Liver (tissue), 9 donors: Measurements from ENCODE around the gene ICAM3. TPM values are rescaled to one million over a fixed set of nuclear protein-coding genes. Genes with fewer than 3 reads are reported as not detected.

Source experiments
- DNase-seq: peaks from one replicate; pipeline ENCODE4 v3.0.0-alpha.2; 2017; ENCODE audit warnings: low spot score
- H3K27ac ChIP-seq, 2 donors: one replicate each; pipeline ENCODE4 v1.7.0; 2013; ENCODE audit warnings: inconsistent platforms in 2 of 2, low read length in 2 of 2, control low read depth in 1 of 2, low read depth in 1 of 2, mild to moderate bottlenecking in 1 of 2
- H3K27me3 ChIP-seq, 4 donors: one replicate each; pipeline versions ENCODE4 v1.6.1 to v1.7.0; 2013; ENCODE audit warnings: low read length in 3 of 4, inconsistent platforms in 1 of 4, mild to moderate bottlenecking in 1 of 4, moderate library complexity in 1 of 4; ENCODE audit not compliant: control insufficient read depth in 4 of 4, insufficient read depth in 4 of 4
- H3K36me3 ChIP-seq, 4 donors: one replicate each; pipeline versions ENCODE4 v1.6.1 to v1.7.0; 2013; ENCODE audit warnings: low read length in 3 of 4, mild to moderate bottlenecking in 3 of 4, low read depth in 1 of 4, moderate library complexity in 1 of 4; ENCODE audit not compliant: control insufficient read depth in 4 of 4, insufficient read depth in 3 of 4
- H3K4me1 ChIP-seq, 4 donors: one replicate each; pipeline versions ENCODE4 v1.6.1 to v1.7.0; 2013; ENCODE audit warnings: low read length in 3 of 4, mild to moderate bottlenecking in 3 of 4, moderate library complexity in 1 of 4; ENCODE audit not compliant: control insufficient read depth in 4 of 4, insufficient read depth in 4 of 4
- H3K4me3 ChIP-seq, 3 donors: one replicate each; pipeline versions ENCODE4 v1.6.1 to v1.7.0; 2013; ENCODE audit warnings: low read length in 3 of 3, control low read depth in 1 of 3, low read depth in 1 of 3, mild to moderate bottlenecking in 1 of 3
- H3K9ac ChIP-seq, 2 donors: one replicate each; pipeline ENCODE4 v1.7.0; 2013; ENCODE audit warnings: low read length in 2 of 2, mild to moderate bottlenecking in 2 of 2, moderate library complexity in 2 of 2, control low read depth in 1 of 2, low read depth in 1 of 2
- H3K9me3 ChIP-seq, 4 donors: one replicate each; pipeline versions ENCODE4 v1.6.1 to v1.7.0; 2013; ENCODE audit warnings: low read length in 3 of 4; ENCODE audit not compliant: control insufficient read depth in 4 of 4
- EGR1 ChIP-seq, 2 donors: IDR thresholded peaks; 2 replicates each; pipeline ENCODE4 v1.6.1; 2016 to 2018; ENCODE audit warnings: antibody characterized with exemption in 2 of 2, low read depth in 2 of 2
- FOXA1 ChIP-seq: IDR thresholded peaks from 2 replicates; pipeline ENCODE4 v1.6.1; 2016; ENCODE audit warnings: antibody characterized with exemption
- HNF4A ChIP-seq, 2 donors: conservative IDR thresholded peaks; 2 replicates each; pipeline ENCODE4 v1.6.1; 2016; ENCODE audit warnings: antibody characterized with exemption in 2 of 2, mild to moderate bottlenecking in 2 of 2
- HNF4G ChIP-seq: IDR thresholded peaks from 2 replicates; pipeline ENCODE4 v1.6.1; 2016; ENCODE audit warnings: antibody characterized with exemption
- JUND ChIP-seq, 2 donors: IDR thresholded peaks; 2 replicates each; pipeline ENCODE4 v1.6.1; 2016; ENCODE audit warnings: antibody characterized with exemption in 2 of 2
- MAX ChIP-seq: IDR thresholded peaks from 2 replicates; pipeline ENCODE4 v1.6.1; 2016; ENCODE audit warnings: antibody characterized with exemption
- NR2F2 ChIP-seq: IDR thresholded peaks from 2 replicates; pipeline ENCODE4 v1.6.1; 2016; ENCODE audit warnings: antibody characterized with exemption
- RAD21 ChIP-seq, 2 donors: IDR thresholded peaks; 2 replicates each; pipeline ENCODE4 v1.6.1; 2016; ENCODE audit warnings: antibody characterized with exemption in 2 of 2, mild to moderate bottlenecking in 2 of 2
- REST ChIP-seq: IDR thresholded peaks from 2 replicates; pipeline ENCODE4 v1.6.1; 2016; ENCODE audit warnings: antibody characterized with exemption, mild to moderate bottlenecking
- RXRA ChIP-seq, 2 donors: IDR thresholded peaks; 2 replicates each; pipeline ENCODE4 v1.6.1; 2017 to 2018; ENCODE audit warnings: antibody characterized with exemption in 2 of 2, mild to moderate bottlenecking in 1 of 2
- SP1 ChIP-seq: IDR thresholded peaks from 2 replicates; pipeline ENCODE4 v1.6.1; 2018; ENCODE audit warnings: antibody characterized with exemption, mild to moderate bottlenecking
- ZBTB33 ChIP-seq: IDR thresholded peaks from 2 replicates; pipeline ENCODE4 v1.6.1; 2016; ENCODE audit warnings: antibody characterized with exemption
- WGBS: extraction: QIAGEN DNeasy Blood & Tissue Kit; methylation state at CpG from one replicate; pipeline ENCODE4 v1.1.7; 2013; 5-methylcytosine and 5-hydroxymethylcytosine counted together
- polyA plus RNA-seq, 2 donors: library from polyadenylated mRNA; stranded (reverse) in 1 of 2; unstranded in 1 of 2; fragments of 200-250 nt in 1 of 2; fragments of >200 nt in 1 of 2; fragmentation: Nextera tagmentation in 1 of 2; extraction: Ambion mirVana in 1 of 2; gene quantifications; one replicate each; pipeline versions ENCODE4 v1.2.1 to v1.2.3, GENCODE V29; 2013 to 2015
- total RNA-seq, 2 donors: library from RNA; depleted of rRNA; stranded (reverse); fragments of >200 nt; gene quantifications; one replicate each; pipeline ENCODE4 v1.2.3, GENCODE V29; 2014
- TF ChIP-seq, protein P1 (sequence below): IDR thresholded peaks from 2 replicates; pipeline ENCODE4 v1.6.1; 2016; ENCODE audit warnings: antibody characterized with exemption
- TF ChIP-seq, protein P2 (sequence below): fragments of 150-350 bp; IDR thresholded peaks from 2 replicates; pipeline ENCODE4 v1.5.1; 2017; ENCODE audit warnings: improper control_type of control experiment, low read depth, low read length; ENCODE audit not compliant: missing input control
- donor health status: healthy.
- donor health status: healthy.
- donor health status: healthy.
- donor health status: healthy.
- donor health status: healthy.

ICAM3 gene
- total and polyA plus RNA-seq, 4 donors = 15.9 to 62.8 (median 21.0) TPM

DNA sequence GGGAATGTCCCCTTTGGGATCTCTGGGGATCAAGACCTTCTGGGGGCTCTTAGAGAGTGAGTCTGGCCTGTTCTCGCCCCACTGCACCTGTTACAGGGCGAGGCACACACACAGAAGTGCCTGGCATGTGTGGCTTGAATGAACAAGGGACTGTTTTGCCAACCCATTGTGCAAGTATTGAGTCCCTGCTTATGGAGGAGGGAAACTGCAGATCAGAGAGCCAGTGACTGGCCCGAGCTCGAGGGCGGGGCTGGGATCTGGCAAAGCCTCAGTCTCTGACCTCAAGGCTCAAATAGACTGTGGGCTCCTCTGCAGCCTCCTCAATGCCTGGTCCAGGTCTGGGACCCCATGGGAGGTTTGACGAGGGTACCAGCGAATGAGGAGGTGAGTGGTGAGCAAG lies 11.6 kb downstream of the ICAM3 start:
- Histone ChIP-seq H3K36me3 (peaks cover 17 to 56% (median 25%) of the 10 kb centered on the region in 4 donors), H3K9me3 (no peaks in the 10 kb centered on the region)
- 70% methylated on average over 7 of the region's 7 CpGs for WGBS

DNA sequence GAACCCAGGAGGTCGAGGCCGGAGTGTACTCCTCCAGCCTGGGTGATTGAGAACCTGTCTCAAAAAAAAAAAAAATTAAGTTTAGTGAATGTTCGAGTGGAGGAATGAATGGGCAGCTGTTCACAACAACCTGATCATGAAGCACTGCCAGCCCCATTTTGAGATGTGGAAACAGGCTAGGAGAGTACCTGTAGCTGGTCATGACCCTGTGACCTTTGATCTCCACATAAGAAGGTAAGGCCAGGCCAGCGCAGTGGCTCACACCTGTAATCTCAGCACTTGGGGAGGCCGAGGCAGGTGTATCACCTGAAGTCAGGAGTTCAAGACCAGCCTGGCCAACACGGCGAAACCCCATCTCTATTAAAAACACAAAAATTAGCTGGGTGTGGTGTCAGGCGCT lies 13.7 kb downstream of the ICAM3 start:
- WGBS = 77% methylated on average over 8 of the region's 8 CpGs
- DNase-seq = no peak
- TF ChIP-seq RXRA (IDR thresholded peaks at IDR 0.05) (peak; percentile 68 to 73), REST (no peak), HNF4A (conservative IDR thresholded peaks at IDR 0.05) (peak; percentile 33 to 47), JUND (IDR thresholded peaks at IDR 0.05) (no peak), NR2F2 (peak; percentile 84), SP1 (peak; percentile 11), HNF4G (no peak), EGR1 (IDR thresholded peaks at IDR 0.05; ENCODE audit: low read depth in 2 of 2) (no peak), RAD21 (IDR thresholded peaks at IDR 0.05) (no peak), ZBTB33 (no peak), MAX (no peak)
- TF ChIP-seq, protein P1, sequence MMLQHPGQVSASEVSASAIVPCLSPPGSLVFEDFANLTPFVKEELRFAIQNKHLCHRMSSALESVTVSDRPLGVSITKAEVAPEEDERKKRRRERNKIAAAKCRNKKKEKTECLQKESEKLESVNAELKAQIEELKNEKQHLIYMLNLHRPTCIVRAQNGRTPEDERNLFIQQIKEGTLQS = no peak
- TF ChIP-seq, protein P2, sequence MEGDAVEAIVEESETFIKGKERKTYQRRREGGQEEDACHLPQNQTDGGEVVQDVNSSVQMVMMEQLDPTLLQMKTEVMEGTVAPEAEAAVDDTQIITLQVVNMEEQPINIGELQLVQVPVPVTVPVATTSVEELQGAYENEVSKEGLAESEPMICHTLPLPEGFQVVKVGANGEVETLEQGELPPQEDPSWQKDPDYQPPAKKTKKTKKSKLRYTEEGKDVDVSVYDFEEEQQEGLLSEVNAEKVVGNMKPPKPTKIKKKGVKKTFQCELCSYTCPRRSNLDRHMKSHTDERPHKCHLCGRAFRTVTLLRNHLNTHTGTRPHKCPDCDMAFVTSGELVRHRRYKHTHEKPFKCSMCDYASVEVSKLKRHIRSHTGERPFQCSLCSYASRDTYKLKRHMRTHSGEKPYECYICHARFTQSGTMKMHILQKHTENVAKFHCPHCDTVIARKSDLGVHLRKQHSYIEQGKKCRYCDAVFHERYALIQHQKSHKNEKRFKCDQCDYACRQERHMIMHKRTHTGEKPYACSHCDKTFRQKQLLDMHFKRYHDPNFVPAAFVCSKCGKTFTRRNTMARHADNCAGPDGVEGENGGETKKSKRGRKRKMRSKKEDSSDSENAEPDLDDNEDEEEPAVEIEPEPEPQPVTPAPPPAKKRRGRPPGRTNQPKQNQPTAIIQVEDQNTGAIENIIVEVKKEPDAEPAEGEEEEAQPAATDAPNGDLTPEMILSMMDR = no peak
- peaks cover 0 to 10% (median 5%) of the 10 kb centered on the region in 4 donors for H3K4me1 ChIP-seq
- H3K27ac ChIP-seq = no peak overlapping the region
- no peak overlapping the region for H3K4me3 ChIP-seq
- no peaks in the 10 kb centered on the region for H3K27me3 ChIP-seq
- no peak overlapping the region for H3K9ac ChIP-seq
- peaks cover 19 to 76% (median 37%) of the 10 kb centered on the region in 4 donors for H3K36me3 ChIP-seq
- no peaks in the 10 kb centered on the region for H3K9me3 ChIP-seq

More for the DNA sequence above, 11.6 kb downstream of the ICAM3 start:
- DNase-seq = no peak
- TF ChIP-seq FOXA1 (no peak), NR2F2 (no peak), HNF4G (no peak)
- no peak overlapping the region for H3K4me3 ChIP-seq
- H3K27ac ChIP-seq = no peak overlapping the region
- no peak overlapping the region for H3K9ac ChIP-seq
- H3K4me1 ChIP-seq = peaks cover 3 to 23% (median 18%) of the 10 kb centered on the region in 4 donors
- H3K27me3 ChIP-seq = no peaks in the 10 kb centered on the region
